Mucosa of descending colon (tissue), 3 donors: Measurements from ENCODE around the gene NUP42. TPM values are rescaled to one million over a fixed set of nuclear protein-coding genes. Genes with fewer than 3 reads are reported as not detected.

Experiments
- ATAC-seq: fragments of 200-7000 bp; cut with Tn5 transposase; one replicate; pipeline ENCODE4 v1.9.1; 2020; ENCODE audit warnings: mild to moderate bottlenecking, moderate library complexity
- DNase-seq, 3 donors: peaks; one replicate each; pipeline ENCODE4 v3.0.0-alpha.2; 2020
- H3K36me3 ChIP-seq: fragments of 200-600 bp; one replicate; pipeline ENCODE4 v1.8.0; 2021; ENCODE audit warnings: low read depth, mild to moderate bottlenecking
- H3K4me1 ChIP-seq: fragments of 200-600 bp; one replicate; pipeline ENCODE4 v1.8.0; 2021; ENCODE audit warnings: low read depth, mild to moderate bottlenecking
- H3K4me3 ChIP-seq: fragments of 200-600 bp; one replicate; pipeline ENCODE4 v1.8.0; 2021; ENCODE audit warnings: mild to moderate bottlenecking
- H3K9me3 ChIP-seq: fragments of 200-600 bp; one replicate; pipeline ENCODE4 v1.8.0; 2021; ENCODE audit warnings: mild to moderate bottlenecking
- CTCF ChIP-seq: fragments of 200-600 bp; IDR thresholded peaks from one replicate; pipeline ENCODE4 v1.8.0; 2022; ENCODE audit warnings: antibody characterized with exemption, mild to moderate bottlenecking
- intact Hi-C, 2 donors: fragments of 100-400 bp; cut with DNase I in 1 of 2; cut with micrococcal nuclease in 1 of 2; formaldehyde crosslinking; loops; one replicate each; pipeline versions ENCODE4 v1.11.0 to v1.11.1; 2022; cut with DNase I, micrococcal nuclease
- total RNA-seq, 3 donors: library from RNA; stranded (reverse); fragmentation: NEBNext Ultra II Directional in 2 of 3; extraction: Animal tissue kit (Norgen Biotek cat#: 25700) in 2 of 3; gene quantifications; one replicate each; pipeline versions ENCODE4 v1.2.1 to v1.2.4, GENCODE V29; 2021 to 2023
- donor health status: DM: no; HTN: no; CAD: no; lungs with moderate emphysema.
- donor health status: DM: no; HTN: no; CAD: no.
- donor health status: DM: no; HTN: yes; CAD: no.

The NUP42 gene
- total RNA-seq, 3 donors from 2014 or later, result 26.6 to 34.1 (median 27.6) TPM

GRCh38 chr7:23158546-23158945 is 23.3 kb upstream of the NUP42 start:
- Histone ChIP-seq H3K36me3 (no peaks in the 10 kb centered on the region), H3K9me3 (no peaks in the 10 kb centered on the region), H3K4me1 (no peaks in the 10 kb centered on the region), H3K4me3 (no peak overlapping the region)
- intact Hi-C loops, result no loop called here
- ATAC-seq (no peak), DNase-seq (no peak)
- TF ChIP-seq CTCF, result no peak

GRCh38 chr7:23161482-23161881 is 20.4 kb upstream of the NUP42 start:
- no peaks in the 10 kb centered on the region for H3K36me3 ChIP-seq
- H3K4me3 ChIP-seq, result no peak overlapping the region
- H3K4me1 ChIP-seq, result no peaks in the 10 kb centered on the region
- H3K9me3 ChIP-seq, result no peaks in the 10 kb centered on the region
- ATAC-seq (no peak), DNase-seq (no peak)
- intact Hi-C loops, result no loop called here
- TF ChIP-seq CTCF, result no peak

GRCh38 chr7:23164846-23165245 is 17.0 kb upstream of the NUP42 start:
- ATAC-seq, result no peak

GRCh38 chr7:23165316-23165715 is 16.5 kb upstream of the NUP42 start:
- no peak overlapping the region for H3K4me3 ChIP-seq
- no peaks in the 10 kb centered on the region for H3K36me3 ChIP-seq
- H3K4me1 ChIP-seq, result no peaks in the 10 kb centered on the region
- no peak for TF ChIP-seq CTCF
- H3K9me3 ChIP-seq, result no peaks in the 10 kb centered on the region
- intact Hi-C loops, result no loop called here
- DNase-seq (no peak), ATAC-seq (no peak)

More at GRCh38 chr7:23164846-23165245, 17.0 kb upstream of the NUP42 start:
- Histone ChIP-seq H3K4me3 (no peak overlapping the region), H3K9me3 (no peaks in the 10 kb centered on the region), H3K36me3 (no peaks in the 10 kb centered on the region), H3K4me1 (no peaks in the 10 kb centered on the region)
- TF ChIP-seq CTCF, result no peak
- no peak for DNase-seq
- intact Hi-C loops, result no loop called here

- Histone ChIP-seq H3K4me1 (no peaks in the 10 kb centered on the region), H3K9me3 (no peaks in the 10 kb centered on the region), H3K36me3 (no peaks in the 10 kb centered on the region), H3K4me3 (no peak overlapping the region)
- ATAC-seq, result no peak
- DNase-seq, result no peak
- intact Hi-C loops, result no loop called here
- TF ChIP-seq CTCF, result no peak
Measured at GRCh38 chr7:23167691-23168090, 14.2 kb upstream of the NUP42 start.
